OCI-LY3 (cell line): ENCODE measurements around the gene DUSP1.

Source experiments
- H2AFZ ChIP-seq: fragments of 200-600, 300-600 bp; shearing (Covaris generic); 2 replicates; pipeline ENCODE4 v1.6.0; 2014; ENCODE audit warnings: antibody characterized with exemption, low read depth, low read length
- H3K27ac ChIP-seq: fragments of 200-600, 300-600 bp; sonication (generic); 2 replicates; pipeline ENCODE4 v1.5.1; 2014; ENCODE audit warnings: mild to moderate bottlenecking, low read length, moderate library complexity, mixed read lengths
- H3K27me3 ChIP-seq: fragments of 200-600, 300-600 bp; sonication (generic); 2 replicates; pipeline ENCODE4 v1.6.1; 2014; ENCODE audit warnings: low read depth, low read length, mixed read lengths
- H3K36me3 ChIP-seq: fragments of 200-600, 300-600 bp; sonication (generic); replicated peaks from 2 replicates; pipeline ENCODE3; 2014; ENCODE audit warnings: low read depth, low read length, mixed read lengths
- H3K4me1 ChIP-seq: fragments of 300-600, 200-600 bp; sonication (generic); 2 replicates; pipeline ENCODE4 v1.6.1; 2014; ENCODE audit warnings: low read length, mixed read lengths
- H3K4me2 ChIP-seq: fragments of 200-600, 300-600 bp; sonication (generic); 2 replicates; pipeline ENCODE4 v1.6.1; 2014; ENCODE audit warnings: low read length, mixed read lengths
- H3K4me3 ChIP-seq: fragments of 300-600, 200-600 bp; sonication (generic); 2 replicates; pipeline ENCODE4 v1.5.1; 2014; ENCODE audit warnings: antibody characterized with exemption, mild to moderate bottlenecking, low read length, moderate library complexity
- H3K79me2 ChIP-seq: fragments of 300-600, 200-600 bp; shearing (Covaris generic); 2 replicates; pipeline ENCODE4 v1.6.1; 2014; ENCODE audit warnings: mild to moderate bottlenecking, low read length, mixed read lengths
- H3K9ac ChIP-seq: fragments of 300-600, 200-600 bp; shearing (Covaris generic); 2 replicates; pipeline ENCODE4 v1.6.0; 2014; ENCODE audit warnings: mild to moderate bottlenecking, low read length, moderate library complexity
- H3K9me3 ChIP-seq: fragments of 200-600, 300-600 bp; shearing (Covaris generic); 2 replicates; pipeline ENCODE4 v1.6.1; 2014; ENCODE audit warnings: low read length, mixed read lengths; ENCODE audit not compliant: insufficient read depth
- H4K20me1 ChIP-seq: fragments of 200-600, 300-600 bp; sonication (generic); 2 replicates; pipeline ENCODE4 v1.6.1; 2016; ENCODE audit warnings: low read length, mixed read lengths; ENCODE audit not compliant: insufficient read depth
- CTCF ChIP-seq: fragments of 200-600, 300-600 bp; sonication (generic); IDR thresholded peaks from 2 replicates; pipeline ENCODE4 v1.5.1; 2014; ENCODE audit warnings: antibody characterized with exemption, low read length, low read depth
- EZH2phosphoT487 ChIP-seq: fragments of 200-600 bp; shearing (Covaris generic); IDR thresholded peaks from 2 replicates; pipeline ENCODE4 v1.6.1; 2018; ENCODE audit warnings: antibody characterized with exemption, mixed run types, low read depth

DUSP1 gene

GRCh38 chr5:172741206-172741582 lies 29.8 kb downstream of the DUSP1 start:
- H2AFZ ChIP-seq = no peak overlapping the region
- H3K4me2 ChIP-seq = no peak overlapping the region

GRCh38 chr5:172740428-172741205 lies 30.4 kb downstream of the DUSP1 start:
- Histone ChIP-seq H3K4me2 (no peak overlapping the region), H3K9me3 (no peaks in the 10 kb centered on the region), H3K4me3 (no peak overlapping the region), H2AFZ (no peak overlapping the region), H4K20me1 (no peaks in the 10 kb centered on the region), H3K27me3 (no peaks in the 10 kb centered on the region), H3K36me3 (no peaks in the 10 kb centered on the region), H3K79me2 (no peaks in the 10 kb centered on the region), H3K4me1 (peaks cover 10% of the 10 kb centered on the region), H3K27ac (no peak overlapping the region), H3K9ac (no peak overlapping the region)
- TF ChIP-seq EZH2phosphoT487 (no peak), CTCF (no peak)

More at GRCh38 chr5:172741206-172741582, 29.8 kb downstream of the DUSP1 start:
- no peak overlapping the region for H3K4me3 ChIP-seq
- H3K27ac ChIP-seq = no peak overlapping the region
- TF ChIP-seq EZH2phosphoT487 (no peak), CTCF (no peak)
- no peaks in the 10 kb centered on the region for H3K9me3 ChIP-seq
- H3K9ac ChIP-seq = no peak overlapping the region
- H3K27me3 ChIP-seq = no peaks in the 10 kb centered on the region
- H4K20me1 ChIP-seq = no peaks in the 10 kb centered on the region
- no peaks in the 10 kb centered on the region for H3K79me2 ChIP-seq
- H3K4me1 ChIP-seq = peaks cover 10% of the 10 kb centered on the region
- no peaks in the 10 kb centered on the region for H3K36me3 ChIP-seq

- Histone ChIP-seq H3K9me3 (no peaks in the 10 kb centered on the region), H3K4me2 (no peak overlapping the region), H3K36me3 (no peaks in the 10 kb centered on the region)
These were observed 31.6 kb downstream of the DUSP1 start for GRCh38 chr5:172739375-172739774.

More at GRCh38 chr5:172739375-172739774, 31.6 kb downstream of the DUSP1 start:
- no peaks in the 10 kb centered on the region; the same call in 1 of the 2 replicates for H3K27me3 ChIP-seq
- no peaks in the 10 kb centered on the region for H3K79me2 ChIP-seq
- no peak overlapping the region for H3K27ac ChIP-seq
- H3K4me1 ChIP-seq = peaks cover 10% of the 10 kb centered on the region
- no peak overlapping the region for H2AFZ ChIP-seq
- TF ChIP-seq EZH2phosphoT487 (no peak), CTCF (no peak)
- no peak overlapping the region for H3K9ac ChIP-seq
- H3K4me3 ChIP-seq = no peak overlapping the region
- no peaks in the 10 kb centered on the region for H4K20me1 ChIP-seq
